ENCODE measurements around the gene MUS81. TPM values are rescaled to one million over a fixed set of nuclear protein-coding genes. Genes with fewer than 3 reads are reported as not detected.
A peak's percentile ranks its signal among the peaks of the same experiment; 100 is the strongest.

Gene MUS81
- total RNA-seq, 2 donors from 2014 or later: 51.0 to 64.5 TPM

GRCh38 chr11:65911682-65912568 lies 51.7 kb downstream of the MUS81 start:
- no peak overlapping the region for H3K9ac ChIP-seq (ENCODE audit: extremely low read depth, low read length, poor library complexity, severe bottlenecking)
- DNase-seq: peak; percentile 88
- no peaks in the 10 kb centered on the region for H3K36me3 Mint-ChIP-seq (ENCODE audit: low read depth)
- H3K4me1 ChIP-seq (ENCODE audit: control insufficient read depth, insufficient read depth, low read length): no peaks in the 10 kb centered on the region
- peaks cover under 1% of the 10 kb centered on the region for H3K36me3 ChIP-seq (ENCODE audit: control insufficient read depth, insufficient read depth, low read length)
- H3K27me3 ChIP-seq (ENCODE audit: control insufficient read depth, insufficient read depth, low read length, poor library complexity, severe bottlenecking): peaks cover 13% of the 10 kb centered on the region
- peaks cover 5% of the 10 kb centered on the region for H3K4me1 Mint-ChIP-seq
- peaks cover 42% of the 10 kb centered on the region for H3K27me3 Mint-ChIP-seq (ENCODE audit: insufficient read depth)
- peak; percentile 68 for TF ChIP-seq CTCF (conservative IDR thresholded peaks at IDR 0.05)
- no peak overlapping the region for H3K27ac ChIP-seq (ENCODE audit: low read depth, low read length)
- no peaks in the 10 kb centered on the region for H3K9me3 Mint-ChIP-seq
- H3K9me3 ChIP-seq (ENCODE audit: control insufficient read depth, low read length): no peaks in the 10 kb centered on the region
- H3K27ac Mint-ChIP-seq: no peak overlapping the region
- WGBS, 2 experiments (ENCODE audit: insufficient coverage in 1 of 2, insufficient read length in 1 of 2): 49 to 87% methylated on average over 3 to 13 of the region's 14 CpGs
- no peak overlapping the region for H3K4me3 ChIP-seq (ENCODE audit: low read length)
- H3K4me3 Mint-ChIP-seq: no peak overlapping the region

DNA sequence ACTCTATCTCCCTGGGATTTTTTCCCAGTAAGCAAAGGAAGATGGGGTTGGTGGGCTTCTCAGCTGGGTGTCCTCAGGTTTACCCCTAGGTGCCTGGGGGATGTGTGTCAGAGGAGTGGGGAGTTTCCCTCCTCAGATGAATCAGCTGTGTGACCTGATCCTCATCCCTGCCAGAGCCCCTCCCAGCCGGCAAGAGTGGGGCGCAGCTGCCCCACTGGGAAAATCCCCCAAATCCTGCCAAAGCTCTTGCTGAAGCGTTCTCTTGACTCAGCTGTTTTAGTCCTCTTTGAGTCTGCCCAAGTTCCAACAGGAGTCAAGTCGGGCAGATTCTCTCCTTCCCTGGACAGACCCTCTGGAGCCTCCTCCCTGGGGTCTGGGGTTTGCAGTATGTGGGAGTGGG lies 52.6 kb downstream of the MUS81 start:
- no peaks in the 10 kb centered on the region for H3K9me3 Mint-ChIP-seq
- Histone ChIP-seq H3K9me3 (ENCODE audit: control insufficient read depth, low read length) (no peaks in the 10 kb centered on the region), H3K27me3 (ENCODE audit: control insufficient read depth, insufficient read depth, low read length, poor library complexity, severe bottlenecking) (peaks cover 11% of the 10 kb centered on the region), H3K4me1 (ENCODE audit: control insufficient read depth, insufficient read depth, low read length) (peaks cover 4% of the 10 kb centered on the region), H3K36me3 (ENCODE audit: control insufficient read depth, insufficient read depth, low read length) (peaks cover 8% of the 10 kb centered on the region), H3K9ac (ENCODE audit: extremely low read depth, low read length, poor library complexity, severe bottlenecking) (no peak overlapping the region), H3K4me3 (ENCODE audit: low read length) (no peak overlapping the region), H3K27ac (ENCODE audit: low read depth, low read length) (no peak overlapping the region)
- H3K27me3 Mint-ChIP-seq (ENCODE audit: insufficient read depth): peaks cover 32% of the 10 kb centered on the region
- H3K4me3 Mint-ChIP-seq: no peak overlapping the region
- 92 to 93% methylated on average over 4 of the region's 4 CpGs for WGBS, 2 experiments (ENCODE audit: insufficient coverage in 1 of 2, insufficient read length in 1 of 2)
- H3K27ac Mint-ChIP-seq: no peak overlapping the region
- peaks cover 5% of the 10 kb centered on the region for H3K4me1 Mint-ChIP-seq
- peak; percentile 34 for DNase-seq
- no peak for TF ChIP-seq CTCF (conservative IDR thresholded peaks at IDR 0.05)
- H3K36me3 Mint-ChIP-seq (ENCODE audit: low read depth): no peaks in the 10 kb centered on the region

GRCh38 chr11:65915101-65915820 lies 55.0 kb downstream of the MUS81 start:
- Mint-ChIP-seq H3K27ac (peak overlapping the region; percentile 79), H3K4me3 (no peak overlapping the region)

More at GRCh38 chr11:65915101-65915820, 55.0 kb downstream of the MUS81 start:
- Mint-ChIP-seq H3K27me3 (ENCODE audit: insufficient read depth) (peaks cover 13% of the 10 kb centered on the region), H3K36me3 (ENCODE audit: low read depth) (no peaks in the 10 kb centered on the region), H3K4me1 (peaks cover 5% of the 10 kb centered on the region), H3K9me3 (no peaks in the 10 kb centered on the region)
- Histone ChIP-seq H3K9ac (ENCODE audit: extremely low read depth, low read length, poor library complexity, severe bottlenecking) (no peak overlapping the region), H3K27me3 (ENCODE audit: control insufficient read depth, insufficient read depth, low read length, poor library complexity, severe bottlenecking) (no peaks in the 10 kb centered on the region), H3K9me3 (ENCODE audit: control insufficient read depth, low read length) (no peaks in the 10 kb centered on the region), H3K4me1 (ENCODE audit: control insufficient read depth, insufficient read depth, low read length) (peaks cover 7% of the 10 kb centered on the region), H3K27ac (ENCODE audit: low read depth, low read length) (no peak overlapping the region), H3K36me3 (ENCODE audit: control insufficient read depth, insufficient read depth, low read length) (peaks cover 8% of the 10 kb centered on the region), H3K4me3 (ENCODE audit: low read length) (no peak overlapping the region)
- no peak for TF ChIP-seq CTCF (conservative IDR thresholded peaks at IDR 0.05)
- DNase-seq: peak; percentile 49
- WGBS, 2 experiments (ENCODE audit: insufficient coverage in 1 of 2, insufficient read length in 1 of 2): 80 to 95% methylated on average over 4 to 10 of the region's 10 CpGs

All from endodermal cell (in vitro differentiated cells).